GM12878 (cell line): ENCODE results near the gene ADD2. TPM values are rescaled to one million over a fixed set of nuclear protein-coding genes. Genes with fewer than 3 reads are reported as not detected.

ENCODE experiments used
- ATAC-seq: fragments of 200-7000 bp; cut with Tn5 transposase; 3 replicates; pipeline ENCODE4 v1.9.1; 2020; ENCODE audit warnings: mild to moderate bottlenecking, moderate library complexity
- BruUV-seq: library from RNA; stranded (reverse); fragments of 400-500 nt; replicated peaks from 2 replicates; lab custom pipeline; 2021; lab: Mats Ljungman, UMichigan
- CTCF ChIA-PET: fragments of 300-600 bp; sonication (Branson Sonifier 250); formaldehyde crosslinking; extraction: SDS; loops from one replicate; lab custom pipeline; 2021; ENCODE audit warnings: inconsistent platforms; lab: Yijun Ruan, JAX
- POLR2A ChIA-PET: fragments of 350-600 bp; formaldehyde crosslinking; extraction: SDS; loops from one replicate; lab custom pipeline; 2021; ENCODE audit warnings: inconsistent platforms; lab: Charles Lee
- RAD21 ChIA-PET: fragments of 300-600 bp; sonication (Branson Sonifier 250); formaldehyde crosslinking; loops from one replicate; lab custom pipeline; 2023; ENCODE audit warnings: antibody characterized with exemption; ENCODE audit not compliant: unreplicated experiment; lab: Charles Lee
- SMC1A ChIA-PET: fragments of 300-600 bp; sonication (Branson Sonifier 250); formaldehyde crosslinking; loops from one replicate; lab custom pipeline; 2023; ENCODE audit not compliant: unreplicated experiment, uncharacterized antibody; lab: Charles Lee
- DNase-seq: peaks from one replicate; pipeline ENCODE4 v3.0.0-alpha.2; 2011; ENCODE audit warnings: low read depth, low spot score
- FAIRE-seq: peaks from 3 replicates; lab custom pipeline; 2011; peaks lifted over from hg19 to GRCh38; lab: Jason Lieb, UNC
- H2AFZ ChIP-seq: 2 replicates; pipeline ENCODE4 v1.6.0; 2011; ENCODE audit warnings: low read depth, low read length, control low read depth; ENCODE audit not compliant: control insufficient read depth
- H3K27ac ChIP-seq: 2 replicates; pipeline ENCODE4 v1.5.1; 2011; ENCODE audit warnings: control low read depth; ENCODE audit not compliant: control insufficient read depth, insufficient read depth
- H3K27me3 ChIP-seq, 2 experiments: replicated peaks in 1 of 2; 2 replicates each; pipeline versions ENCODE4 v1.6.0 to v1.6.1; 2011; ENCODE audit warnings: low read length in 1 of 2; ENCODE audit not compliant: control insufficient read depth in 2 of 2, insufficient read depth in 2 of 2
- H3K36me3 ChIP-seq, 2 experiments: 2 replicates each; pipeline ENCODE4 v1.5.1; 2011; ENCODE audit warnings: low read length in 1 of 2; ENCODE audit not compliant: control insufficient read depth in 2 of 2, insufficient read depth in 2 of 2
- H3K4me1 ChIP-seq: 2 replicates; pipeline ENCODE4 v1.6.1; 2011; ENCODE audit warnings: mild to moderate bottlenecking, low read length, moderate library complexity, mixed read lengths; ENCODE audit not compliant: control insufficient read depth, insufficient read depth
- H3K4me2 ChIP-seq: 2 replicates; pipeline ENCODE4 v1.6.0; 2011; ENCODE audit warnings: control low read depth; ENCODE audit not compliant: control insufficient read depth, insufficient read depth
- H3K4me3 ChIP-seq: fragments of 200-600 bp; sonication (generic); 2 replicates; pipeline ENCODE4 v1.5.1; 2016
- H3K79me2 ChIP-seq: 2 replicates; pipeline ENCODE4 v1.6.0; 2011; ENCODE audit warnings: low read length; ENCODE audit not compliant: control insufficient read depth, insufficient read depth
- H3K9ac ChIP-seq: 2 replicates; pipeline ENCODE4 v1.8.0; 2011; ENCODE audit warnings: low read length, control low read depth, mixed read lengths; ENCODE audit not compliant: control insufficient read depth, insufficient read depth
- H3K9me3 ChIP-seq: replicated peaks from 3 replicates; pipeline ENCODE4 v1.5.1; 2011; ENCODE audit warnings: mild to moderate bottlenecking, low read length; ENCODE audit not compliant: control insufficient read depth, insufficient read depth
- H4K20me1 ChIP-seq: 2 replicates; pipeline ENCODE4 v1.6.0; 2011; ENCODE audit not compliant: control insufficient read depth, insufficient read depth
- ATF7 ChIP-seq: fragments of 450-650 bp; IDR thresholded peaks from 2 replicates; pipeline ENCODE4 v1.6.1; 2016; ENCODE audit warnings: low read depth, mild to moderate bottlenecking
- CBX5 ChIP-seq: sonication (generic); IDR thresholded peaks from 2 replicates; pipeline ENCODE4 v1.6.1; 2016; ENCODE audit warnings: low read depth, moderate library complexity, mild to moderate bottlenecking, inconsistent platforms
- FOXM1 ChIP-seq: IDR thresholded peaks from 2 replicates; pipeline ENCODE4 v1.6.1; 2012; ENCODE audit warnings: low read depth, mild to moderate bottlenecking, inconsistent platforms, low read length, moderate library complexity
- GATAD2B ChIP-seq: fragments of 450-650 bp; conservative IDR thresholded peaks from 2 replicates; pipeline ENCODE4 v1.6.1; 2017; ENCODE audit warnings: low read depth, mild to moderate bottlenecking, moderate library complexity
- HCFC1 ChIP-seq: fragments of 150-350 bp; IDR thresholded peaks from 2 replicates; pipeline ENCODE4 v1.6.1; 2014; ENCODE audit warnings: low read length
- NR2F1 ChIP-seq: fragments of 450-650 bp; conservative IDR thresholded peaks from 2 replicates; pipeline ENCODE4 v1.6.1; 2017; ENCODE audit warnings: mild to moderate bottlenecking
- POLR2AphosphoS2 ChIP-seq: IDR thresholded peaks from 2 replicates; pipeline ENCODE4 v1.6.1; 2011; ENCODE audit warnings: low read depth, mild to moderate bottlenecking, low read length, improper control_type of control experiment, moderate library complexity
- POLR2AphosphoS5 ChIP-seq: IDR thresholded peaks from 2 replicates; pipeline ENCODE4 v1.6.1; 2011; ENCODE audit warnings: mild to moderate bottlenecking, low read length, inconsistent platforms
- RBBP5 ChIP-seq: fragments of 200-600 bp; sonication (generic); conservative IDR thresholded peaks from 2 replicates; pipeline ENCODE4 v1.6.1; 2016
- SMARCA5 ChIP-seq: fragments of 450-650 bp; IDR thresholded peaks from 2 replicates; pipeline ENCODE4 v1.6.1; 2017; ENCODE audit warnings: mild to moderate bottlenecking
- SMC3 ChIP-seq: IDR thresholded peaks from 2 replicates; pipeline ENCODE4 v1.6.1; 2011; ENCODE audit warnings: low read length, improper control_type of control experiment, borderline replicate concordance
- ZNF207 ChIP-seq: fragments of 450-650 bp; IDR thresholded peaks from 2 replicates; pipeline ENCODE4 v1.6.1; 2014; ENCODE audit warnings: antibody characterized with exemption, mild to moderate bottlenecking, borderline replicate concordance
- ZNF384 ChIP-seq: IDR thresholded peaks from 2 replicates; pipeline ENCODE4 v1.6.1; 2012; ENCODE audit warnings: low read depth, mild to moderate bottlenecking, low read length, improper control_type of control experiment, borderline replicate concordance
- WGBS: methylation state at CpG from one replicate; pipeline ENCODE4 v1.1.6; 2016; ENCODE audit warnings: low lambda C conversion rate; ENCODE audit not compliant: insufficient replicate concordance, insufficient coverage; ENCODE audit errors: missing lambda C conversion rate; 5-methylcytosine and 5-hydroxymethylcytosine counted together
- in situ Hi-C: fragments of 300-500 bp; cut with MboI; formaldehyde crosslinking; loops from 9 replicates; pipeline ENCODE4 v1.14.3; 2018; ENCODE audit warnings: mixed read lengths
- intact Hi-C: fragments of 100-400 bp; cut with micrococcal nuclease; formaldehyde crosslinking; loops from one replicate; pipeline ENCODE4 v1.14.2; 2022; ENCODE audit not compliant: unreplicated experiment
- polyA plus RNA-seq, 11 experiments: library from polyadenylated mRNA; depleted of rRNA in 4 of 11; unstranded in 6 of 11; stranded (reverse) in 5 of 11; fragments of >200 nt; fragmentation: Nextera tagmentation in 4 of 11; fragmentation: Illumina TruSeq in 1 of 11; extraction: Ambion mirVana in 4 of 11; extraction: Trizol in 1 of 11; gene quantifications; 1 replicate in 1 of 11; 2 replicates in 10 of 11; pipeline versions ENCODE4 v1.2.1 to v1.2.3, GENCODE V29; 2011 to 2016; ENCODE audit warnings: inconsistent platforms in 2 of 11, missing spikeins in 2 of 11, low read depth in 1 of 11
- total RNA-seq, 4 experiments: library from RNA; depleted of rRNA in 3 of 4; stranded (reverse); fragments of >200 nt in 3 of 4; fragmentation: Illumina TruSeq in 1 of 4; extraction: Trizol in 1 of 4; gene quantifications; 2 replicates each; pipeline versions ENCODE4 v1.2.1 to v1.2.3, GENCODE V29; 2013 to 2021
- TF ChIP-seq, protein P1 (sequence below): fragments of 450-650 bp; formaldehyde crosslinking; IDR thresholded peaks from 2 replicates; pipeline ENCODE4 v1.4.0; 2022; ENCODE audit warnings: mild to moderate bottlenecking, moderate library complexity
- TF ChIP-seq, protein P2 (sequence below): fragments of 450-650 bp; IDR thresholded peaks from 2 replicates; pipeline ENCODE4 v1.6.1; 2017; ENCODE audit warnings: borderline replicate concordance

ADD2 gene
- total and polyA plus RNA-seq, 10 of the 15 experiments (the other 5 are each of a cell fraction or from before 2014, with no cell fraction given): 0.05 to 0.13 (median 0.08) TPM; not detected in 7

DNA sequence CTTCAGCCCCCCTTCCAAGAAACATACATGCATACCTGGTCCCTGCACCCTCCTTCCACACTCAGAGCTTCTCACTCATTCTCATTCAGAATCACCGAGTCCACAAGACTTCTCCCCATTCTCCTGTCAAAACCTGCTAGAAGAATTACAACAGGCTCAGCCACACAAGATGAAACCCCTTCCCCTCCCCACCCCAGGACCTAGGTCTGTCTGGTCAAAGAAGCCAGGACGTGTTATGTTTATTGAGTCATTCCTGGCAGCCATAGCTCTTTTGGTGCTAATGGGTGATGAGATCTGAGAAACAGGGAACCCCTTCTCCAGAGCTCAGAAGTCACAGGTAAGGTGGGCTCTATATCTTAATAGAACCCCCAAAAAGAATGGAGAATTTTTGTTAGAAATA, 1.4 kb upstream of the ADD2 start:
- FAIRE-seq (no peak), DNase-seq (no peak), ATAC-seq (no peak)
- H3K79me2 ChIP-seq: no peaks in the 10 kb centered on the region
- H3K9ac ChIP-seq: no peak overlapping the region
- H3K4me3 ChIP-seq: no peak overlapping the region
- H4K20me1 ChIP-seq: 0 out of 2 replicates have a peak, but pooled peaks cover 3% of the 10 kb centered on the region
- ChIA-PET POLR2A (no interaction called here), RAD21 (interaction anchor here (1.1 kb wide), 1 partner anchor 24 kb away, joined by 3 read pairs; no protein-coding TSS in a partner anchor), SMC1A (interaction anchor here (0.6 to 1.5 kb wide), 2 partner anchors 100 to 268 kb away, joined by 3 to 4 read pairs; no protein-coding TSS in a partner anchor), CTCF (no interaction called here)
- TF ChIP-seq SMC3 (no peak), POLR2AphosphoS2 (no peak), CBX5 (no peak), RBBP5 (no peak), FOXM1 (no peak), ZNF207 (no peak), SMARCA5 (no peak), ZNF384 (no peak), HCFC1 (no peak), POLR2AphosphoS5 (no peak), GATAD2B (no peak), ATF7 (no peak), NR2F1 (no peak)
- TF ChIP-seq, protein P1, sequence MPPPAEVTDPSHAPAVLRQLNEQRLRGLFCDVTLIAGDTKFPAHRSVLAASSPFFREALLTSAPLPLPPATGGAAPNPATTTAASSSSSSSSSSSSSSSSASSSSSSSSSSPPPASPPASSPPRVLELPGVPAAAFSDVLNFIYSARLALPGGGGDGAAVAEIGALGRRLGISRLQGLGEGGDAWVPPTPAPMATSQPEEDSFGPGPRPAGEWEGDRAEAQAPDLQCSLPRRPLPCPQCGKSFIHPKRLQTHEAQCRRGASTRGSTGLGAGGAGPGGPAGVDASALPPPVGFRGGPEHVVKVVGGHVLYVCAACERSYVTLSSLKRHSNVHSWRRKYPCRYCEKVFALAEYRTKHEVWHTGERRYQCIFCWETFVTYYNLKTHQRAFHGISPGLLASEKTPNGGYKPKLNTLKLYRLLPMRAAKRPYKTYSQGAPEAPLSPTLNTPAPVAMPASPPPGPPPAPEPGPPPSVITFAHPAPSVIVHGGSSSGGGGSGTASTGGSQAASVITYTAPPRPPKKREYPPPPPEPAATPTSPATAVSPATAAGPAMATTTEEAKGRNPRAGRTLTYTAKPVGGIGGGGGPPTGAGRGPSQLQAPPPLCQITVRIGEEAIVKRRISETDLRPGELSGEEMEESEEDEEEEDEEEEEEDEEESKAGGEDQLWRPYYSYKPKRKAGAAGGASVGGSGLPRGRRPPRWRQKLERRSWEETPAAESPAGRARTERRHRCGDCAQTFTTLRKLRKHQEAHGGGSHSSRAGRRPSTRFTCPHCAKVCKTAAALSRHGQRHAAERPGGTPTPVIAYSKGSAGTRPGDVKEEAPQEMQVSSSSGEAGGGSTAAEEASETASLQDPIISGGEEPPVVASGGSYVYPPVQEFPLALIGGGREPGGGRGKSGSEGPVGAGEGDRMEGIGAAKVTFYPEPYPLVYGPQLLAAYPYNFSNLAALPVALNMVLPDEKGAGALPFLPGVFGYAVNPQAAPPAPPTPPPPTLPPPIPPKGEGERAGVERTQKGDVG (CRISPR knock-in tag): no peak
- TF ChIP-seq, protein P2, sequence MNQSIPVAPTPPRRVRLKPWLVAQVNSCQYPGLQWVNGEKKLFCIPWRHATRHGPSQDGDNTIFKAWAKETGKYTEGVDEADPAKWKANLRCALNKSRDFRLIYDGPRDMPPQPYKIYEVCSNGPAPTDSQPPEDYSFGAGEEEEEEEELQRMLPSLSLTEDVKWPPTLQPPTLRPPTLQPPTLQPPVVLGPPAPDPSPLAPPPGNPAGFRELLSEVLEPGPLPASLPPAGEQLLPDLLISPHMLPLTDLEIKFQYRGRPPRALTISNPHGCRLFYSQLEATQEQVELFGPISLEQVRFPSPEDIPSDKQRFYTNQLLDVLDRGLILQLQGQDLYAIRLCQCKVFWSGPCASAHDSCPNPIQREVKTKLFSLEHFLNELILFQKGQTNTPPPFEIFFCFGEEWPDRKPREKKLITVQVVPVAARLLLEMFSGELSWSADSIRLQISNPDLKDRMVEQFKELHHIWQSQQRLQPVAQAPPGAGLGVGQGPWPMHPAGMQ: no peak
- no peak overlapping the region for H3K4me2 ChIP-seq
- peaks cover 5% of the 10 kb centered on the region for H3K4me1 ChIP-seq
- H3K9me3 ChIP-seq: peaks cover 2% of the 10 kb centered on the region; the same call in 2 of the 3 replicates
- H3K27me3 ChIP-seq: peaks cover 6 to 8% of the 10 kb centered on the region in 2 experiments; a peak in 2 of 4 replicates
- no TSS peak for BruUV-seq
- in situ Hi-C loops (no loop called here), intact Hi-C loops (no loop called here)
- 50% methylated on average over 2 of the region's 2 CpGs for WGBS
- H3K36me3 ChIP-seq: no peaks in the 10 kb centered on the region
- no peak overlapping the region for H3K27ac ChIP-seq
- H2AFZ ChIP-seq: no peak overlapping the region
